NB4 (cell line): ENCODE data around the gene MT4.

Experiments used
- CTCF ChIP-seq: IDR thresholded peaks from one replicate; pipeline ENCODE4 v1.5.1; 2012; ENCODE audit warnings: low read depth, low read length
- MAX ChIP-seq: IDR thresholded peaks from 2 replicates; pipeline ENCODE4 v1.6.1; 2011; ENCODE audit warnings: low read depth, low read length
- MYC ChIP-seq: IDR thresholded peaks from 2 replicates; pipeline ENCODE4 v1.6.1; 2011; ENCODE audit warnings: low read depth, low read length
- POLR2A ChIP-seq: IDR thresholded peaks from 2 replicates; pipeline ENCODE4 v1.6.1; 2011; ENCODE audit warnings: mild to moderate bottlenecking; ENCODE audit not compliant: insufficient read length; ENCODE audit errors: extremely low read depth

- TF ChIP-seq CTCF, result no peak
- no peak for TF ChIP-seq MYC
- TF ChIP-seq POLR2A, result no peak
- TF ChIP-seq MAX, result no peak
These were observed 44.7 kb upstream of the MT4 start for GRCh38 chr16:56520251-56520577.
